HepG2 (cell line): Measurements from ENCODE around the gene NOTUM. TPM values are rescaled to one million over a fixed set of nuclear protein-coding genes. Genes with fewer than 3 reads are reported as not detected.

ENCODE experiments used
- CSRNP2 ChIP-seq: sonication (generic); formaldehyde crosslinking; conservative IDR thresholded peaks from 2 replicates; pipeline ENCODE4 v1.8.0; 2022; ENCODE audit warnings: low read depth, missing genetic modification reagents
- HNF4A ChIP-seq: sonication (generic); formaldehyde crosslinking; IDR thresholded peaks from 2 replicates; pipeline ENCODE4 v1.4.0; 2020; ENCODE audit warnings: missing genetic modification reagents
- HNRNPK ChIP-seq: fragments of 200-400 bp; formaldehyde crosslinking; IDR thresholded peaks from 2 replicates; pipeline ENCODE4 v1.6.1; 2018; ENCODE audit warnings: low read length, low read depth, moderate library complexity, mild to moderate bottlenecking; ENCODE audit not compliant: poor library complexity, severe bottlenecking
- HOXA3 ChIP-seq: sonication (generic); formaldehyde crosslinking; IDR thresholded peaks from 2 replicates; pipeline ENCODE4 v1.5.0; 2020; ENCODE audit warnings: missing genetic modification reagents
- NAIF1 ChIP-seq: sonication (generic); formaldehyde crosslinking; IDR thresholded peaks from 2 replicates; pipeline ENCODE4 v1.5.0; 2020; ENCODE audit warnings: mild to moderate bottlenecking, missing genetic modification reagents, borderline replicate concordance
- NR2F1 ChIP-seq, 2 experiments: fragments of 450-650 bp in 1 of 2; formaldehyde crosslinking in 1 of 2; IDR thresholded peaks; 2 replicates each; pipeline versions ENCODE4 v1.5.0 to v1.6.1; 2016 to 2020; ENCODE audit warnings: mild to moderate bottlenecking in 1 of 2, missing compliant biosample characterization in 1 of 2, missing genetic modification reagents in 1 of 2, moderate library complexity in 1 of 2
- PRDM4 ChIP-seq: sonication (generic); formaldehyde crosslinking; IDR thresholded peaks from 2 replicates; pipeline ENCODE4 v1.9.0; 2021; ENCODE audit warnings: missing genetic modification reagents, borderline replicate concordance
- SMAD1 ChIP-seq: sonication (generic); formaldehyde crosslinking; IDR thresholded peaks from 2 replicates; pipeline ENCODE4 v1.4.0; 2020; ENCODE audit warnings: missing genetic modification reagents, low read depth, mild to moderate bottlenecking, borderline replicate concordance
- ZBTB34 ChIP-seq: sonication (generic); formaldehyde crosslinking; IDR thresholded peaks from 2 replicates; pipeline ENCODE4 v1.8.0; 2022; ENCODE audit warnings: mild to moderate bottlenecking, missing genetic modification reagents
- ZBTB7A ChIP-seq: sonication (generic); formaldehyde crosslinking; IDR thresholded peaks from 2 replicates; pipeline ENCODE4 v1.8.0; 2022; ENCODE audit warnings: mild to moderate bottlenecking, missing genetic modification reagents
- ZFP41 ChIP-seq: sonication (generic); formaldehyde crosslinking; IDR thresholded peaks from 2 replicates; pipeline ENCODE4 v1.4.0; 2020; ENCODE audit warnings: mild to moderate bottlenecking, missing genetic modification reagents, borderline replicate concordance
- ZNF142 ChIP-seq: sonication (generic); formaldehyde crosslinking; IDR thresholded peaks from 2 replicates; pipeline ENCODE4 v1.4.0; 2020; ENCODE audit warnings: missing genetic modification reagents
- ZNF451 ChIP-seq: sonication (generic); formaldehyde crosslinking; IDR thresholded peaks from 2 replicates; pipeline ENCODE4 v1.5.0; 2020; ENCODE audit warnings: mild to moderate bottlenecking, missing genetic modification reagents
- ZNF567 ChIP-seq: sonication (generic); formaldehyde crosslinking; IDR thresholded peaks from 2 replicates; pipeline ENCODE4 v1.8.1; 2023; ENCODE audit warnings: mild to moderate bottlenecking, missing genetic modification reagents, borderline replicate concordance
- ZNF782 ChIP-seq: sonication (generic); formaldehyde crosslinking; IDR thresholded peaks from 2 replicates; pipeline ENCODE4 v1.4.0; 2020; ENCODE audit warnings: missing genetic modification reagents, mild to moderate bottlenecking, borderline replicate concordance
- polyA plus RNA-seq, 8 experiments: library from polyadenylated mRNA; depleted of rRNA in 3 of 8; stranded (reverse) in 7 of 8; unstranded in 1 of 8; fragments of >200 nt; fragmentation: Illumina TruSeq in 4 of 8; extraction: Trizol in 4 of 8; gene quantifications; 2 replicates each; pipeline versions ENCODE4 v1.2.1 to v1.2.3, GENCODE V29; 2011 to 2016; ENCODE audit warnings: low read depth in 4 of 8, missing spikeins in 1 of 8, mixed read lengths in 1 of 8; ENCODE audit not compliant: insufficient read depth in 1 of 8
- total RNA-seq, 5 experiments: library from RNA; depleted of rRNA; stranded (reverse); fragments of >200 nt; fragmentation: Illumina TruSeq; extraction: Trizol; gene quantifications; 2 replicates each; pipeline ENCODE4 v1.2.3, GENCODE V29; 2016; ENCODE audit warnings: low read depth in 1 of 5

NOTUM gene
- total and polyA plus RNA-seq, 2 of the 13 experiments (the other 11 are each of a cell fraction or from before 2014, with no cell fraction given), result 150 to 160 TPM

- TF ChIP-seq NR2F1 (CRISPR knock-in tag; IDR thresholded peaks at IDR 0.05), result 0 out of 4 replicates have a peak, but pooled peaks of 1 of the 2 experiments have one; percentile 23
- TF ChIP-seq ZNF451, result peak; percentile 94
- 0 out of 2 replicates have a peak, but pooled peaks have one; percentile 25 for TF ChIP-seq ZBTB34 (CRISPR knock-in tag)
- no peak for TF ChIP-seq PRDM4 (CRISPR knock-in tag)
- TF ChIP-seq ZBTB7A (CRISPR knock-in tag), result peak; percentile 100
- no peak for TF ChIP-seq ZNF567 (CRISPR knock-in tag)
- TF ChIP-seq ZNF782 (CRISPR knock-in tag), result no peak; the same call in 1 of the 2 replicates
- peak; percentile 29 for TF ChIP-seq HNF4A (CRISPR knock-in tag)
- peak; percentile 55; the same call in 1 of the 2 replicates for TF ChIP-seq ZFP41
- TF ChIP-seq SMAD1 (CRISPR knock-in tag), result no peak; the same call in none of the 2 replicates
- TF ChIP-seq ZNF142 (CRISPR knock-in tag), result no peak; the same call in 1 of the 2 replicates
- TF ChIP-seq NAIF1 (CRISPR knock-in tag), result 0 out of 2 replicates have a peak, but pooled peaks have one; percentile 3
- TF ChIP-seq HNRNPK, result peak; percentile 80
- peak; percentile 71 for TF ChIP-seq HOXA3
- no peak for TF ChIP-seq CSRNP2 (CRISPR knock-in tag)
Observed at GRCh38 chr17:81999976-82000802, 39.2 kb upstream of the NOTUM start (continued).
